ENCODE results near the gene TEKTIP1. TPM values are rescaled to one million over a fixed set of nuclear protein-coding genes. Genes with fewer than 3 reads are reported as not detected.

Gene TEKTIP1
- total and polyA plus RNA-seq, 9 of the 15 experiments (the other 6 are each of a cell fraction or from before 2014, with no cell fraction given): 0.66 TPM; not detected in 8

DNA sequence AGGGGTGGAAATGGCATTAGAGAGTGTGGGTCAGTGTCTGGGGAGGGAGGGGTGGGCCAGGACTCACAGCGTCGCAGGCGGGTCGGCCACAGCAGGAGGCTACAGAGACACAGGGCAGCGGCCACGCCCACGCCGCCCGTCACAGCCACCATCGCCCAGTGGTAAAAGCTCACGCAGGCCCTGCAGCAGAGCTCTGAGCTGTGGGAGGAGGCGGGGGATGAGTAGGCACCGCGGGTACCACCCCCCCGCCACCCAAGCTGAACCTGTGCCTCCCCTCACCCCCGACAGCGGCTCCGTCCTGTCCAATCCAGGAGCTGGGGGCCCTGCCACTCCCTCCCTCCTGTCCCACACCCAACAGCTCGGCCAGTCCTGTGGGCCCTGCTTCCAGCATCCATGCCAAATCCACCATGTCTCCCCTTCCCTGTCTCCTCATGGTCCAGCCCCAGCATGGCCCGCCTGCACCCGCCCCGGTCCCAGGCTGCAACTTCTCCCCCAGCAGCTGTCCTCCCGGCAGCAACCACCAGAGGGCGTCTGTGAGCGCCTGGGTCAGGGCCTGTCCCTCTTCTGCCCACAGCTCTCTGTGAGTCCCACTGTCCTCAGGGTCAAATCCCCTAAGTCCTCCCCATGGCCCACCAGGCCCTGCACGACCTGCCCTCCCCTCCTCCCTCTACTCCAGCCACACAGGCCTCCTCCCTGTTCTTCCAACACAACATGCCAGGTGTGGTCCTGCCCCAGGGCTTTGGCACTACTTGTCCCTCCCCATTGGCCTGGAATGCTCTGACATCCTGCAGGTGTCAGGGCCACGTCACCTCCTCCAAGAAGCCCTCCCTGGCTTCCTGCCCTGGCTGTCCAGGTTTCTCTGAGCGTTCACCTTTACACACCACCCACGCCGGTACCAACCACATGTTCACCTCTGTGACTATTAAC is 6.0 kb downstream of the TEKTIP1 start (continued):
- TF ChIP-seq, protein P1, sequence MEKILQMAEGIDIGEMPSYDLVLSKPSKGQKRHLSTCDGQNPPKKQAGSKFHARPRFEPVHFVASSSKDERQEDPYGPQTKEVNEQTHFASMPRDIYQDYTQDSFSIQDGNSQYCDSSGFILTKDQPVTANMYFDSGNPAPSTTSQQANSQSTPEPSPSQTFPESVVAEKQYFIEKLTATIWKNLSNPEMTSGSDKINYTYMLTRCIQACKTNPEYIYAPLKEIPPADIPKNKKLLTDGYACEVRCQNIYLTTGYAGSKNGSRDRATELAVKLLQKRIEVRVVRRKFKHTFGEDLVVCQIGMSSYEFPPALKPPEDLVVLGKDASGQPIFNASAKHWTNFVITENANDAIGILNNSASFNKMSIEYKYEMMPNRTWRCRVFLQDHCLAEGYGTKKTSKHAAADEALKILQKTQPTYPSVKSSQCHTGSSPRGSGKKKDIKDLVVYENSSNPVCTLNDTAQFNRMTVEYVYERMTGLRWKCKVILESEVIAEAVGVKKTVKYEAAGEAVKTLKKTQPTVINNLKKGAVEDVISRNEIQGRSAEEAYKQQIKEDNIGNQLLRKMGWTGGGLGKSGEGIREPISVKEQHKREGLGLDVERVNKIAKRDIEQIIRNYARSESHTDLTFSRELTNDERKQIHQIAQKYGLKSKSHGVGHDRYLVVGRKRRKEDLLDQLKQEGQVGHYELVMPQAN (IDR thresholded peaks at IDR 0.05; ENCODE audit: borderline replicate concordance): peak; percentile 38; the same call in 1 of the 2 replicates
- TF ChIP-seq, protein P2, sequence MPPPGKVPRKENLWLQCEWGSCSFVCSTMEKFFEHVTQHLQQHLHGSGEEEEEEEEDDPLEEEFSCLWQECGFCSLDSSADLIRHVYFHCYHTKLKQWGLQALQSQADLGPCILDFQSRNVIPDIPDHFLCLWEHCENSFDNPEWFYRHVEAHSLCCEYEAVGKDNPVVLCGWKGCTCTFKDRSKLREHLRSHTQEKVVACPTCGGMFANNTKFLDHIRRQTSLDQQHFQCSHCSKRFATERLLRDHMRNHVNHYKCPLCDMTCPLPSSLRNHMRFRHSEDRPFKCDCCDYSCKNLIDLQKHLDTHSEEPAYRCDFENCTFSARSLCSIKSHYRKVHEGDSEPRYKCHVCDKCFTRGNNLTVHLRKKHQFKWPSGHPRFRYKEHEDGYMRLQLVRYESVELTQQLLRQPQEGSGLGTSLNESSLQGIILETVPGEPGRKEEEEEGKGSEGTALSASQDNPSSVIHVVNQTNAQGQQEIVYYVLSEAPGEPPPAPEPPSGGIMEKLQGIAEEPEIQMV (tag; conservative IDR thresholded peaks at IDR 0.05; ENCODE audit: low read depth): no peak
- TF ChIP-seq SMARCA5 (IDR thresholded peaks at IDR 0.05) (peak; percentile 99), FOXP1 (CRISPR knock-in tag; IDR thresholded peaks at IDR 0.05) (no peak), FOXJ3 (CRISPR knock-in tag; IDR thresholded peaks at IDR 0.05) (no peak), SNRNP70 (optimal IDR thresholded peaks at IDR 0.05; ENCODE audit: low read depth, low read length) (no peak), MAZ (CRISPR knock-in tag; conservative IDR thresholded peaks at IDR 0.05 in 1 of 2, IDR thresholded peaks at IDR 0.05 in 1 of 2) (peak; percentile 46 to 55; a peak in 1 of 4 replicates), HNRNPL (IDR thresholded peaks at IDR 0.05; ENCODE audit: low read depth, low read length) (no peak), FOXA3 (CRISPR knock-in tag; conservative IDR thresholded peaks at IDR 0.05 in 1 of 2, IDR thresholded peaks at IDR 0.05 in 1 of 2) (no peak), TAF1 (IDR thresholded peaks at IDR 0.05; ENCODE audit: control insufficient read depth, extremely low read depth, insufficient read depth, low read length, severe bottlenecking) (no peak), LARP7 (IDR thresholded peaks at IDR 0.05) (no peak), DPF2 (IDR thresholded peaks at IDR 0.05) (no peak), NR4A1 (CRISPR knock-in tag; IDR thresholded peaks at IDR 0.05) (no peak), NR4A1 (tag; IDR thresholded peaks at IDR 0.05) (no peak), POLR2AphosphoS2 (IDR thresholded peaks at IDR 0.05; ENCODE audit: low read length) (no peak), SNIP1 (IDR thresholded peaks at IDR 0.05; ENCODE audit: low read depth) (no peak), SIN3B (IDR thresholded peaks at IDR 0.05; ENCODE audit: low read depth) (no peak)
- TF ChIP-seq, protein P3, sequence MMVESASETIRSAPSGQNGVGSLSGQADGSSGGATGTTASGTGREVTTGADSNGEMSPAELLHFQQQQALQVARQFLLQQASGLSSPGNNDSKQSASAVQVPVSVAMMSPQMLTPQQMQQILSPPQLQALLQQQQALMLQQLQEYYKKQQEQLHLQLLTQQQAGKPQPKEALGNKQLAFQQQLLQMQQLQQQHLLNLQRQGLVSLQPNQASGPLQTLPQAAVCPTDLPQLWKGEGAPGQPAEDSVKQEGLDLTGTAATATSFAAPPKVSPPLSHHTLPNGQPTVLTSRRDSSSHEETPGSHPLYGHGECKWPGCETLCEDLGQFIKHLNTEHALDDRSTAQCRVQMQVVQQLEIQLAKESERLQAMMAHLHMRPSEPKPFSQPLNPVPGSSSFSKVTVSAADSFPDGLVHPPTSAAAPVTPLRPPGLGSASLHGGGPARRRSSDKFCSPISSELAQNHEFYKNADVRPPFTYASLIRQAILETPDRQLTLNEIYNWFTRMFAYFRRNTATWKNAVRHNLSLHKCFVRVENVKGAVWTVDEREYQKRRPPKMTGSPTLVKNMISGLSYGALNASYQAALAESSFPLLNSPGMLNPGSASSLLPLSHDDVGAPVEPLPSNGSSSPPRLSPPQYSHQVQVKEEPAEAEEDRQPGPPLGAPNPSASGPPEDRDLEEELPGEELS (CRISPR knock-in tag; IDR thresholded peaks at IDR 0.05; ENCODE audit: borderline replicate concordance): 0 out of 2 replicates have a peak, but pooled peaks have one; percentile 51
- TF ChIP-seq, protein P4, sequence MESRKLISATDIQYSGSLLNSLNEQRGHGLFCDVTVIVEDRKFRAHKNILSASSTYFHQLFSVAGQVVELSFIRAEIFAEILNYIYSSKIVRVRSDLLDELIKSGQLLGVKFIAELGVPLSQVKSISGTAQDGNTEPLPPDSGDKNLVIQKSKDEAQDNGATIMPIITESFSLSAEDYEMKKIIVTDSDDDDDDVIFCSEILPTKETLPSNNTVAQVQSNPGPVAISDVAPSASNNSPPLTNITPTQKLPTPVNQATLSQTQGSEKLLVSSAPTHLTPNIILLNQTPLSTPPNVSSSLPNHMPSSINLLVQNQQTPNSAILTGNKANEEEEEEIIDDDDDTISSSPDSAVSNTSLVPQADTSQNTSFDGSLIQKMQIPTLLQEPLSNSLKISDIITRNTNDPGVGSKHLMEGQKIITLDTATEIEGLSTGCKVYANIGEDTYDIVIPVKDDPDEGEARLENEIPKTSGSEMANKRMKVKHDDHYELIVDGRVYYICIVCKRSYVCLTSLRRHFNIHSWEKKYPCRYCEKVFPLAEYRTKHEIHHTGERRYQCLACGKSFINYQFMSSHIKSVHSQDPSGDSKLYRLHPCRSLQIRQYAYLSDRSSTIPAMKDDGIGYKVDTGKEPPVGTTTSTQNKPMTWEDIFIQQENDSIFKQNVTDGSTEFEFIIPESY (CRISPR knock-in tag; IDR thresholded peaks at IDR 0.05): peak; percentile 91

Data from K562 (cell line).